ENCODE data around the gene RASL11B.

Gene RASL11B

DNA sequence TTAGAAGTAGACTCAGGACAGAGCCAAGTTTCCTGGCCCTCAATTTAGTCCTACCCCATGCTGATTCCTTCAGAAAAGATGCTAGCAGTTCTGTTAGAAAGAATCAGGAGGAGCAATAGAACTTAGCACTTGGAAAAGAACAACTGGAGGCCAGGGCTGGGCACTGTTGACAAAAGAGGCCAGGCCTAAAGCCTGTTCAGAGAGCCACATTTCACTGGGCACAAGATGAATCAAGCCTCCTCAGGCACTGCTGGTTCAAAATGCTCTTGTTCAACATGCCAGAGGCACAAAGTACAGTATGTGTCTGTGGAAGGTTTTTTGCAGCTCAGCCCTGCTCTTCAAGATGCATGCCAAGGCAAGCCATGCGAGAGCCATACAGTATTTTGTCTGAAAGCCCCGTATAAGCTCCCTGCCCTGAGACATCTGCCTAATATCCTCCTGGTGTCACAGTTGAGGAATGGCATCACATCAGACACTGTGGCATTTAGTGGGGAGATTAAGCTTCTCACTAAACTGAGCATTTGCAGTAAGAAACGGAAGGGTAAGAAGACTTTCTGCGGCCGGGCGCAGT, 53.7 kb downstream of the RASL11B start:
- DNase-seq (ENCODE audit: low spot score): no peak

Data from CD4-positive, alpha-beta T cell treated with Interleukin-2 at 100 ng/mL for 4 hours (primary cell).